Measurements from ENCODE around the gene SMAD2.
A peak's percentile ranks its signal among the peaks of the same experiment; 100 is the strongest.

SMAD2 gene

DNA sequence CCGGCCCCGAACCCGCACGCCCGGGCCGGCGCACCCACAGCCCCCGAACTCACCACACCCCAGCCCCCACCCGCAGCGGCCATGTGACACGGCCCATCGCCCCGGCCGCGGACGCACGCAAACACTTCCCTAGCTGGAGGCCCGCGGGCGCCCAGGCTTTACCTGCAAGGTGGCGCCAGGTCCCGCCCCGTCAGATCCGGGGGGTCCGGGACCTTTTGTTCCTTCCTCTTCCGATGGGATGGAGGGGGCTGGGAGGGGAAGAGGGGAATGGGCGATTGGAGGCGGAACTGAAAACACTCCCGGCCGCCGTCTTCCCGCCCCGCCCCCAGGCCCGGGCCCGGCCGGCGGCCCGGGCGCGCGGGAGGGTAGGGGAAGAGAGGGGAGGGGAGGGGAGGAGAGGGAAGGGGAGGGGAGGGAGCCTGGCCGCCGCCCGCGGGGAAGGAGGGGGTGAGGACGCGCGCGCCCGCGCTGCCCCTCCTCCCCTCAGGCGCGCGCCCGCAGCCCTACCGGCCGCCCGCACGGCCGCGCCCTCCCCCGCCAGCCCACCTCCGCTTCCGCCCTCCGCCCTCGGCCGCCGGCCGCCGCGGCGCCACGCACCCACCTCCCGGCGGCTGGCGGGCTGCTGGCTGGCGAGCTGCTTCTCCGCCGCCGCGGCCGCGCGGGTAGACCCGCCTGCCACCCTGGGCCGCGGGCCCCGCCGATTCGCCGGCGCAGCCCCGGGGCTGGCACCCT lies at the start of gene SMAD2:
Gene SMAD2, minus strand, starts transcription at position 461 of the 732 bp plus-strand sequence. CDS start 33,903 bp downstream, outside the sequence.
- TF ChIP-seq, protein P1, sequence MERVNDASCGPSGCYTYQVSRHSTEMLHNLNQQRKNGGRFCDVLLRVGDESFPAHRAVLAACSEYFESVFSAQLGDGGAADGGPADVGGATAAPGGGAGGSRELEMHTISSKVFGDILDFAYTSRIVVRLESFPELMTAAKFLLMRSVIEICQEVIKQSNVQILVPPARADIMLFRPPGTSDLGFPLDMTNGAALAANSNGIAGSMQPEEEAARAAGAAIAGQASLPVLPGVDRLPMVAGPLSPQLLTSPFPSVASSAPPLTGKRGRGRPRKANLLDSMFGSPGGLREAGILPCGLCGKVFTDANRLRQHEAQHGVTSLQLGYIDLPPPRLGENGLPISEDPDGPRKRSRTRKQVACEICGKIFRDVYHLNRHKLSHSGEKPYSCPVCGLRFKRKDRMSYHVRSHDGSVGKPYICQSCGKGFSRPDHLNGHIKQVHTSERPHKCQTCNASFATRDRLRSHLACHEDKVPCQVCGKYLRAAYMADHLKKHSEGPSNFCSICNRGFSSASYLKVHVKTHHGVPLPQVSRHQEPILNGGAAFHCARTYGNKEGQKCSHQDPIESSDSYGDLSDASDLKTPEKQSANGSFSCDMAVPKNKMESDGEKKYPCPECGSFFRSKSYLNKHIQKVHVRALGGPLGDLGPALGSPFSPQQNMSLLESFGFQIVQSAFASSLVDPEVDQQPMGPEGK (CRISPR knock-in tag; IDR thresholded peaks at IDR 0.05; ENCODE audit: borderline replicate concordance), result peak; percentile 25; the same call in 1 of the 2 replicates
- no peak for TF ChIP-seq BACH2 (CRISPR knock-in tag; IDR thresholded peaks at IDR 0.05; ENCODE audit: borderline replicate concordance)
- ATAC-seq, result peak; percentile 36

DNA sequence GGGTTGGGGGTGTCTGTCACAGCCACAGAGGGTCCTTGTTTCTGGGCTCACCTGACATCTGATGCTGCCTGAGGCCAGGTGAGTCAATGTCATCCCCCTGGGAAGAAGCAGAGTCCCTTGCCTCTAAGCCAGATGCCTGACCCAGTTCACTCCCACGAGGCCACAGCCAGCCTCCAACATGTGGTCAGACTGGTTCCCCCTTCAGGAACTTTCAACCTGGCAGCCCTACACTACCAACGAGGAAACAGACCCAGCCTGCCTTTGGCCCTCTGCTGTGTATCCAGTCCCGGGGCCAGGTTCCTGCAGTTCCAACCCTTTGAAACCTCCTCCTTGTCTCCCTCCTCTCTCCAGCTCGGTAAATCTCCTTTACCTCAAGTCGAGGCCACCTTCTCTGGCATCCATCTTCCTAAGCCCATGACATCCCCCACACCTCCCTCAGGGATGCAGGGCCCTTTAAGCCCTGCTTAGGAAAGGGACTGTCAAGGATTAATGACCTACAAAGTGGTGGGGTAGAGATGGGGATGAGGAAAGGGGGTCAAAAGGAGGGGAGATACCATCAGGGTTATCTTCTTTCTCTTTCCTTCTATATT lies 49.2 kb upstream of the SMAD2 start:
- TF ChIP-seq, protein P2, sequence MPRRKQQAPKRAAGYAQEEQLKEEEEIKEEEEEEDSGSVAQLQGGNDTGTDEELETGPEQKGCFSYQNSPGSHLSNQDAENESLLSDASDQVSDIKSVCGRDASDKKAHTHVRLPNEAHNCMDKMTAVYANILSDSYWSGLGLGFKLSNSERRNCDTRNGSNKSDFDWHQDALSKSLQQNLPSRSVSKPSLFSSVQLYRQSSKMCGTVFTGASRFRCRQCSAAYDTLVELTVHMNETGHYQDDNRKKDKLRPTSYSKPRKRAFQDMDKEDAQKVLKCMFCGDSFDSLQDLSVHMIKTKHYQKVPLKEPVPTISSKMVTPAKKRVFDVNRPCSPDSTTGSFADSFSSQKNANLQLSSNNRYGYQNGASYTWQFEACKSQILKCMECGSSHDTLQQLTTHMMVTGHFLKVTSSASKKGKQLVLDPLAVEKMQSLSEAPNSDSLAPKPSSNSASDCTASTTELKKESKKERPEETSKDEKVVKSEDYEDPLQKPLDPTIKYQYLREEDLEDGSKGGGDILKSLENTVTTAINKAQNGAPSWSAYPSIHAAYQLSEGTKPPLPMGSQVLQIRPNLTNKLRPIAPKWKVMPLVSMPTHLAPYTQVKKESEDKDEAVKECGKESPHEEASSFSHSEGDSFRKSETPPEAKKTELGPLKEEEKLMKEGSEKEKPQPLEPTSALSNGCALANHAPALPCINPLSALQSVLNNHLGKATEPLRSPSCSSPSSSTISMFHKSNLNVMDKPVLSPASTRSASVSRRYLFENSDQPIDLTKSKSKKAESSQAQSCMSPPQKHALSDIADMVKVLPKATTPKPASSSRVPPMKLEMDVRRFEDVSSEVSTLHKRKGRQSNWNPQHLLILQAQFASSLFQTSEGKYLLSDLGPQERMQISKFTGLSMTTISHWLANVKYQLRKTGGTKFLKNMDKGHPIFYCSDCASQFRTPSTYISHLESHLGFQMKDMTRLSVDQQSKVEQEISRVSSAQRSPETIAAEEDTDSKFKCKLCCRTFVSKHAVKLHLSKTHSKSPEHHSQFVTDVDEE (CRISPR knock-in tag; IDR thresholded peaks at IDR 0.05), result no peak
- TF ChIP-seq, protein P1 (CRISPR knock-in tag; IDR thresholded peaks at IDR 0.05; ENCODE audit: borderline replicate concordance), result no peak
- TF ChIP-seq ZNF565 (CRISPR knock-in tag; conservative IDR thresholded peaks at IDR 0.05; ENCODE audit: low read depth) (no peak), TCF4 (CRISPR knock-in tag; IDR thresholded peaks at IDR 0.05; ENCODE audit: borderline replicate concordance) (no peak), ISL1 (CRISPR knock-in tag; IDR thresholded peaks at IDR 0.05) (no peak), ZNF8 (CRISPR knock-in tag; IDR thresholded peaks at IDR 0.05) (no peak), ZFP3 (CRISPR knock-in tag; IDR thresholded peaks at IDR 0.05) (no peak)
- TF ChIP-seq, protein P3, sequence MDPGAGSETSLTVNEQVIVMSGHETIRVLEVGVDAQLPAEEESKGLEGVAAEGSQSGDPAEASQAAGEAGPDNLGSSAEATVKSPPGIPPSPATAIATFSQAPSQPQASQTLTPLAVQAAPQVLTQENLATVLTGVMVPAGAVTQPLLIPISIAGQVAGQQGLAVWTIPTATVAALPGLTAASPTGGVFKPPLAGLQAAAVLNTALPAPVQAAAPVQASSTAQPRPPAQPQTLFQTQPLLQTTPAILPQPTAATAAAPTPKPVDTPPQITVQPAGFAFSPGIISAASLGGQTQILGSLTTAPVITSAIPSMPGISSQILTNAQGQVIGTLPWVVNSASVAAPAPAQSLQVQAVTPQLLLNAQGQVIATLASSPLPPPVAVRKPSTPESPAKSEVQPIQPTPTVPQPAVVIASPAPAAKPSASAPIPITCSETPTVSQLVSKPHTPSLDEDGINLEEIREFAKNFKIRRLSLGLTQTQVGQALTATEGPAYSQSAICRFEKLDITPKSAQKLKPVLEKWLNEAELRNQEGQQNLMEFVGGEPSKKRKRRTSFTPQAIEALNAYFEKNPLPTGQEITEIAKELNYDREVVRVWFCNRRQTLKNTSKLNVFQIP (CRISPR knock-in tag; IDR thresholded peaks at IDR 0.05; ENCODE audit: borderline replicate concordance, low read depth), result no peak
- no peak for ATAC-seq

DNA sequence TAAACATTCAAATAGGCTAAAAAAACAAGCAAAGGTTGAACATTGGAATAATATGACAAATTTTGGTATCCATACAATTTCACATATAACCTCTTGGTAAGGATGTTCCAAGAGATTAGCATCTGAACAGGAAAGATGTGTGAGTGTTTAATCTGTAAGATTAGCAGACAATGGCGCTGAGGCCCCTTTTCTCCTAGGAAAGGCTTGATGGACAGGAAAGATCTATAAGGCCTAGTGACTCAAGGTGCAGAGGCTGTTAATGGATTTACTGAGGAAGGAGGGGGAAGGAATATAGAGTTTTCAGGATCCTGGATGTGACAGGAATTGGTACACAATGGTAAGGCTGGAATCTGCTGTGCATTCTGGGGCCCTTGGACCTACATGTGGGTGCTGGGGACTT lies 48.1 kb upstream of the SMAD2 start:
- TF ChIP-seq TCF4 (CRISPR knock-in tag; IDR thresholded peaks at IDR 0.05; ENCODE audit: borderline replicate concordance) (no peak), ZNF8 (CRISPR knock-in tag; IDR thresholded peaks at IDR 0.05) (no peak), ARNTL (CRISPR knock-in tag; IDR thresholded peaks at IDR 0.05; ENCODE audit: borderline replicate concordance, low read depth) (no peak), ZC3H10 (CRISPR knock-in tag; IDR thresholded peaks at IDR 0.05) (no peak), ZFP30 (CRISPR knock-in tag; IDR thresholded peaks at IDR 0.05) (no peak)
- no peak for ATAC-seq

DNA sequence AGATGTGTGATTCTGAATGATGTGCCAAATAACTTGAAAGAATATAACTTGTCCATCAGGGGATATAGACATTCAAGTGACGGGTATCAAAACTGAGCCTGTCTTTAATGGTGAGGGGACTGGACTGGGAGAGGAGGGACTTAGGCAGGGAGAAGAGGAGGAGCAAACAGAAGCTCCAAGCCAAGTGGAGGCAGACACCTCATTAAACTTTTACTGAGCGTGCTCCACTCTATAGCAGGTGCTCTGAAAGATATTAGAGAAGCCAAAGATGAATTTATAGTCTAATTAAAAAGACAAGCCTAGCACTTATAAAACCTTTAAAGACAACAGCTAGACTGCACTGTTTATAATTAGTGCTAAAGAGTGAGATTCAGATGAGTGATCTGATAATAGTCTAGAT lies 47.7 kb upstream of the SMAD2 start:
- no peak for ATAC-seq
- TF ChIP-seq SNAI2 (CRISPR knock-in tag; IDR thresholded peaks at IDR 0.05) (no peak), ZFP30 (CRISPR knock-in tag; IDR thresholded peaks at IDR 0.05) (no peak), ARNTL (CRISPR knock-in tag; IDR thresholded peaks at IDR 0.05; ENCODE audit: borderline replicate concordance, low read depth) (no peak), ZNF70 (CRISPR knock-in tag; IDR thresholded peaks at IDR 0.05) (no peak), CSDC2 (CRISPR knock-in tag; IDR thresholded peaks at IDR 0.05) (no peak), OSR1 (CRISPR knock-in tag; IDR thresholded peaks at IDR 0.05) (no peak), TCF4 (CRISPR knock-in tag; IDR thresholded peaks at IDR 0.05; ENCODE audit: borderline replicate concordance) (no peak), ZNF8 (CRISPR knock-in tag; IDR thresholded peaks at IDR 0.05) (no peak)
- TF ChIP-seq, protein P2 (CRISPR knock-in tag; IDR thresholded peaks at IDR 0.05), result no peak

Measured in SK-N-SH treated with all-trans-retinoic acid at 6 μM for 48 hours (cell line).